MM.1S (cell line): ENCODE results near the gene CLIC4.

Experiments
- DNase-seq: peaks from one replicate; pipeline ENCODE4 v3.0.0-alpha.2; 2015
- H2AFZ ChIP-seq: fragments of 300-600 bp; sonication (generic); 2 replicates; pipeline ENCODE4 v1.6.0; 2016; ENCODE audit warnings: antibody characterized with exemption, low read length
- H3F3A ChIP-seq: fragments of 300-600 bp; sonication (generic); 2 replicates; pipeline ENCODE4 v1.6.1; 2016; ENCODE audit warnings: mild to moderate bottlenecking, antibody characterized with exemption, low read length, moderate library complexity, mixed read lengths; ENCODE audit not compliant: insufficient read depth
- H3K27ac ChIP-seq: fragments of 300-600 bp; sonication (generic); 2 replicates; pipeline ENCODE4 v1.5.1; 2016; ENCODE audit warnings: mild to moderate bottlenecking, low read length
- H3K27me3 ChIP-seq: fragments of 300-600 bp; sonication (generic); replicated peaks from 2 replicates; pipeline ENCODE4 v1.6.0; 2016; ENCODE audit warnings: low read length; ENCODE audit not compliant: insufficient read depth
- H3K36me3 ChIP-seq: fragments of 300-600 bp; sonication (generic); replicated peaks from 2 replicates; pipeline ENCODE4 v1.6.1; 2016; ENCODE audit warnings: mild to moderate bottlenecking, low read length, mixed read lengths; ENCODE audit not compliant: insufficient read depth
- H3K4me1 ChIP-seq: fragments of 300-600 bp; sonication (generic); 2 replicates; pipeline ENCODE4 v1.6.1; 2016; ENCODE audit warnings: low read length, mixed read lengths
- H3K4me2 ChIP-seq: fragments of 300-600 bp; sonication (generic); 2 replicates; pipeline ENCODE4 v1.6.0; 2016; ENCODE audit warnings: low read depth, low read length
- H3K4me3 ChIP-seq: fragments of 300-600 bp; sonication (generic); 2 replicates; pipeline ENCODE4 v1.5.1; 2016; ENCODE audit warnings: low read length, mixed read lengths
- H3K79me2 ChIP-seq: fragments of 300-600 bp; sonication (generic); 2 replicates; pipeline ENCODE4 v1.6.1; 2016; ENCODE audit warnings: mixed run types, low read length, mixed read lengths
- H3K9ac ChIP-seq: fragments of 300-600 bp; sonication (generic); 2 replicates; pipeline ENCODE4 v1.6.1; 2016; ENCODE audit warnings: low read length, mixed read lengths
- H3K9me2 ChIP-seq: fragments of 300-600 bp; sonication (generic); replicated peaks from 2 replicates; pipeline ENCODE4 v1.6.1; 2016; ENCODE audit warnings: mild to moderate bottlenecking, low read length, mixed read lengths; ENCODE audit not compliant: insufficient read depth
- H3K9me3 ChIP-seq: fragments of 300-600 bp; sonication (generic); replicated peaks from 2 replicates; pipeline ENCODE4 v1.6.1; 2016; ENCODE audit warnings: mild to moderate bottlenecking, low read length, mixed read lengths; ENCODE audit not compliant: insufficient read depth
- H4K20me1 ChIP-seq: fragments of 300-600 bp; sonication (generic); 2 replicates; pipeline ENCODE4 v1.6.1; 2016; ENCODE audit warnings: mild to moderate bottlenecking, low read length, moderate library complexity, mixed read lengths; ENCODE audit not compliant: insufficient read depth
- CTCF ChIP-seq: fragments of 300-600 bp; sonication (generic); IDR thresholded peaks from 2 replicates; pipeline ENCODE4 v1.5.1; 2016; ENCODE audit warnings: antibody characterized with exemption, low read length, mixed read lengths
- EZH2 ChIP-seq: fragments of 300-600 bp; sonication (generic); optimal IDR thresholded peaks from 2 replicates; pipeline ENCODE3; 2017; ENCODE audit warnings: low read depth, mild to moderate bottlenecking, antibody characterized with exemption, low read length, mixed read lengths
- EZH2phosphoT487 ChIP-seq: fragments of 300-600 bp; sonication (generic); IDR thresholded peaks from 2 replicates; pipeline ENCODE4 v1.6.1; 2018; ENCODE audit warnings: antibody characterized with exemption, low read length

Gene CLIC4

GRCh38 chr1:24857507-24858133, 112.4 kb downstream of the CLIC4 start:
- DNase-seq: no peak
- no peaks in the 10 kb centered on the region for H3K9me3 ChIP-seq
- no peaks in the 10 kb centered on the region for H3K36me3 ChIP-seq
- H3K27ac ChIP-seq: no peak overlapping the region
- H3K4me3 ChIP-seq: no peak overlapping the region
- no peaks in the 10 kb centered on the region for H3K9me2 ChIP-seq
- H2AFZ ChIP-seq: no peak overlapping the region
- no peaks in the 10 kb centered on the region for H3F3A ChIP-seq
- no peaks in the 10 kb centered on the region for H3K27me3 ChIP-seq
- no peaks in the 10 kb centered on the region for H3K79me2 ChIP-seq
- no peak overlapping the region for H3K9ac ChIP-seq
- H3K4me2 ChIP-seq: no peak overlapping the region
- no peaks in the 10 kb centered on the region for H4K20me1 ChIP-seq
- no peak for TF ChIP-seq EZH2
- no peak for TF ChIP-seq CTCF
- no peak for TF ChIP-seq EZH2phosphoT487
- H3K4me1 ChIP-seq: no peaks in the 10 kb centered on the region

GRCh38 chr1:24858277-24858676, 113.0 kb downstream of the CLIC4 start:
- Histone ChIP-seq H3K4me3 (no peak overlapping the region), H3K9me3 (no peaks in the 10 kb centered on the region), H3K4me2 (no peak overlapping the region), H3K36me3 (no peaks in the 10 kb centered on the region), H3K9me2 (no peaks in the 10 kb centered on the region), H4K20me1 (no peaks in the 10 kb centered on the region), H3K9ac (no peak overlapping the region), H3K79me2 (no peaks in the 10 kb centered on the region), H3K27ac (no peak overlapping the region), H3K4me1 (no peaks in the 10 kb centered on the region), H3F3A (no peaks in the 10 kb centered on the region), H3K27me3 (no peaks in the 10 kb centered on the region), H2AFZ (no peak overlapping the region)
- no peak for DNase-seq
- no peak for TF ChIP-seq CTCF
- no peak for TF ChIP-seq EZH2
- TF ChIP-seq EZH2phosphoT487: no peak

- H4K20me1 ChIP-seq: no peaks in the 10 kb centered on the region
- H3K4me1 ChIP-seq: no peaks in the 10 kb centered on the region
- H3K4me3 ChIP-seq: no peak overlapping the region
- no peak overlapping the region for H3K27ac ChIP-seq
- no peaks in the 10 kb centered on the region for H3K27me3 ChIP-seq
- TF ChIP-seq CTCF: no peak
- no peaks in the 10 kb centered on the region for H3K9me2 ChIP-seq
- H3K9me3 ChIP-seq: no peaks in the 10 kb centered on the region
- H2AFZ ChIP-seq: no peak overlapping the region
- no peak overlapping the region for H3K9ac ChIP-seq
- no peaks in the 10 kb centered on the region for H3F3A ChIP-seq
- no peaks in the 10 kb centered on the region for H3K36me3 ChIP-seq
- H3K79me2 ChIP-seq: no peaks in the 10 kb centered on the region
- no peak overlapping the region for H3K4me2 ChIP-seq
- no peak for DNase-seq
Measured at GRCh38 chr1:24859063-24860010, 114.1 kb downstream of the CLIC4 start.
